ENCODE data around the gene ADGRL3. TPM values are rescaled to one million over a fixed set of nuclear protein-coding genes. Genes with fewer than 3 reads are reported as not detected.
"Not testable (repeated sequence)": the region's sequence is repeated elsewhere in the genome, so short reads cannot be mapped to it uniquely, and the experiment has no call there.

ADGRL3 gene
- total and polyA plus RNA-seq, 2 donors (not counting 1 experiment from before 2014, with no cell fraction given) = under 0.01 to 0.05 TPM

- H3K9ac ChIP-seq (ENCODE audit: insufficient read depth, low read length); H3K27ac ChIP-seq (ENCODE audit: insufficient read depth, low read length); H3K27me3 ChIP-seq (ENCODE audit: control insufficient read depth, insufficient read depth, low read length); H3K36me3 ChIP-seq (ENCODE audit: control insufficient read depth, insufficient read depth, low read length); H3K4me3 ChIP-seq (replicated peaks in 1 of 4; ENCODE audit: control extremely low read depth in 1 of 4, insufficient read depth in 1 of 4, low read depth in 3 of 4, low read length in 4 of 4); H3K4me2 ChIP-seq (ENCODE audit: extremely low read depth, insufficient read depth, low read length); H3K79me2 ChIP-seq (ENCODE audit: control insufficient read depth, insufficient read depth, low read length); H2AFZ ChIP-seq (ENCODE audit: low read length); DNase-seq (ENCODE audit: low read depth in 2 of 2); H3K9me3 ChIP-seq (ENCODE audit: control insufficient read depth, insufficient read depth, low read depth, low read length); H4K20me1 ChIP-seq (ENCODE audit: control insufficient read depth, extremely low read depth, insufficient read depth, low read length); H3K4me1 ChIP-seq (ENCODE audit: control insufficient read depth, extremely low read depth, insufficient read depth, low read length): not testable (repeated sequence)
Measured at GRCh38 chr4:61758596-61758995, 558.5 kb downstream of the ADGRL3 start.

GRCh38 chr4:61759245-61759644 is 559.1 kb downstream of the ADGRL3 start:
- not testable (repeated sequence) for H3K27me3 ChIP-seq (ENCODE audit: control insufficient read depth, insufficient read depth, low read length); DNase-seq (ENCODE audit: low read depth in 2 of 2); H2AFZ ChIP-seq (ENCODE audit: low read length); H3K9me3 ChIP-seq (ENCODE audit: control insufficient read depth, insufficient read depth, low read depth, low read length); H3K27ac ChIP-seq (ENCODE audit: insufficient read depth, low read length); H3K4me2 ChIP-seq (ENCODE audit: extremely low read depth, insufficient read depth, low read length); H3K36me3 ChIP-seq (ENCODE audit: control insufficient read depth, insufficient read depth, low read length); H3K4me1 ChIP-seq (ENCODE audit: control insufficient read depth, extremely low read depth, insufficient read depth, low read length); H3K9ac ChIP-seq (ENCODE audit: insufficient read depth, low read length); H3K4me3 ChIP-seq (replicated peaks in 1 of 4; ENCODE audit: control extremely low read depth in 1 of 4, insufficient read depth in 1 of 4, low read depth in 3 of 4, low read length in 4 of 4); H4K20me1 ChIP-seq (ENCODE audit: control insufficient read depth, extremely low read depth, insufficient read depth, low read length); H3K79me2 ChIP-seq (ENCODE audit: control insufficient read depth, insufficient read depth, low read length)

GRCh38 chr4:61759885-61760284 is 559.8 kb downstream of the ADGRL3 start:
- H3K36me3 ChIP-seq (ENCODE audit: control insufficient read depth, insufficient read depth, low read length); H3K9me3 ChIP-seq (ENCODE audit: control insufficient read depth, insufficient read depth, low read depth, low read length); H3K4me2 ChIP-seq (ENCODE audit: extremely low read depth, insufficient read depth, low read length); H3K4me1 ChIP-seq (ENCODE audit: control insufficient read depth, extremely low read depth, insufficient read depth, low read length); H3K27ac ChIP-seq (ENCODE audit: insufficient read depth, low read length); H3K9ac ChIP-seq (ENCODE audit: insufficient read depth, low read length); H4K20me1 ChIP-seq (ENCODE audit: control insufficient read depth, extremely low read depth, insufficient read depth, low read length); H3K27me3 ChIP-seq (ENCODE audit: control insufficient read depth, insufficient read depth, low read length); H3K4me3 ChIP-seq (replicated peaks in 1 of 4; ENCODE audit: control extremely low read depth in 1 of 4, insufficient read depth in 1 of 4, low read depth in 3 of 4, low read length in 4 of 4); H3K79me2 ChIP-seq (ENCODE audit: control insufficient read depth, insufficient read depth, low read length); H2AFZ ChIP-seq (ENCODE audit: low read length); DNase-seq (ENCODE audit: low read depth in 2 of 2): not testable (repeated sequence)

DNA sequence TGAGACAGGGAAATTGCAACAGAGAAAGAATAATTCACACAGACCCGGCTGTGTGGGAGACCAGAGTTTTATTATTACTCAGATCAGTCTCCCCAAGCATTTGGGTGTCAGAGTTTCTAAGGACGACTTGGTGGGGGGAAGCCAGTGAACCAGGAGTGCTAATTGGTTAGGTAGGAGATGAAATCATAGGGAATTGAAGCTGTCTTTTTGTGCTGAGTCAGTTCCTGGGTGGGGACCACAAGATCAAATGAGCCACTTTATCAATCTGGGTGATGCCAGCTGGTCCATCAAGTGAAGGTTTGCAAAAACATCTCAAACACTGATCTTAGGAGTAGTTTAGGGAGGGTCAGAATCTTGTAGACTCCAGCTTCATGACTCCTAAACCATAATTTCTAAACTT is 560.7 kb downstream of the ADGRL3 start:
- H3K79me2 ChIP-seq (ENCODE audit: control insufficient read depth, insufficient read depth, low read length) = no peaks in the 10 kb centered on the region
- H3K4me2 ChIP-seq (ENCODE audit: extremely low read depth, insufficient read depth, low read length) = no peak overlapping the region
- no peaks in the 10 kb centered on the region for H3K27me3 ChIP-seq (ENCODE audit: control insufficient read depth, insufficient read depth, low read length)
- no peaks in the 10 kb centered on the region for H3K4me1 ChIP-seq (ENCODE audit: control insufficient read depth, extremely low read depth, insufficient read depth, low read length)
- H3K4me3 ChIP-seq (replicated peaks in 1 of 4; ENCODE audit: control extremely low read depth in 1 of 4, insufficient read depth in 1 of 4, low read depth in 3 of 4, low read length in 4 of 4) = no peak overlapping the region
- no peak for DNase-seq (ENCODE audit: low read depth in 2 of 2)
- H4K20me1 ChIP-seq (ENCODE audit: control insufficient read depth, extremely low read depth, insufficient read depth, low read length) = no peaks in the 10 kb centered on the region
- H3K27ac ChIP-seq (ENCODE audit: insufficient read depth, low read length) = no peak overlapping the region
- no peaks in the 10 kb centered on the region for H3K36me3 ChIP-seq (ENCODE audit: control insufficient read depth, insufficient read depth, low read length)
- TF ChIP-seq, protein P1, sequence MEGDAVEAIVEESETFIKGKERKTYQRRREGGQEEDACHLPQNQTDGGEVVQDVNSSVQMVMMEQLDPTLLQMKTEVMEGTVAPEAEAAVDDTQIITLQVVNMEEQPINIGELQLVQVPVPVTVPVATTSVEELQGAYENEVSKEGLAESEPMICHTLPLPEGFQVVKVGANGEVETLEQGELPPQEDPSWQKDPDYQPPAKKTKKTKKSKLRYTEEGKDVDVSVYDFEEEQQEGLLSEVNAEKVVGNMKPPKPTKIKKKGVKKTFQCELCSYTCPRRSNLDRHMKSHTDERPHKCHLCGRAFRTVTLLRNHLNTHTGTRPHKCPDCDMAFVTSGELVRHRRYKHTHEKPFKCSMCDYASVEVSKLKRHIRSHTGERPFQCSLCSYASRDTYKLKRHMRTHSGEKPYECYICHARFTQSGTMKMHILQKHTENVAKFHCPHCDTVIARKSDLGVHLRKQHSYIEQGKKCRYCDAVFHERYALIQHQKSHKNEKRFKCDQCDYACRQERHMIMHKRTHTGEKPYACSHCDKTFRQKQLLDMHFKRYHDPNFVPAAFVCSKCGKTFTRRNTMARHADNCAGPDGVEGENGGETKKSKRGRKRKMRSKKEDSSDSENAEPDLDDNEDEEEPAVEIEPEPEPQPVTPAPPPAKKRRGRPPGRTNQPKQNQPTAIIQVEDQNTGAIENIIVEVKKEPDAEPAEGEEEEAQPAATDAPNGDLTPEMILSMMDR (conservative IDR thresholded peaks at IDR 0.05 in 1 of 2, IDR thresholded peaks at IDR 0.05 in 1 of 2; ENCODE audit: low read depth in 1 of 2, low read length in 2 of 2) = no peak
- TF ChIP-seq EZH2 (IDR thresholded peaks at IDR 0.05; ENCODE audit: low read length, missing control alignments) = no peak
- no peaks in the 10 kb centered on the region for H3K9me3 ChIP-seq (ENCODE audit: control insufficient read depth, insufficient read depth, low read depth, low read length)
- no peak overlapping the region for H3K9ac ChIP-seq (ENCODE audit: insufficient read depth, low read length)
- H2AFZ ChIP-seq (ENCODE audit: low read length) = no peak overlapping the region
